H9 (cell line): Measurements from ENCODE around the gene APBB2. TPM values are rescaled to one million over a fixed set of nuclear protein-coding genes. Genes with fewer than 3 reads are reported as not detected.

Experiments used
- DNase-seq: peaks from one replicate; pipeline ENCODE4 v3.0.0-alpha.2; 2017
- H2AFZ ChIP-seq: one replicate; pipeline ENCODE4 v1.6.1; 2013; ENCODE audit warnings: mild to moderate bottlenecking, low read length, control low read depth, moderate library complexity
- H2AK5ac ChIP-seq: 2 replicates; pipeline ENCODE4 v1.6.1; 2013; ENCODE audit warnings: low read length, control low read depth, mixed read lengths; ENCODE audit not compliant: insufficient read length
- H2BK120ac ChIP-seq: one replicate; pipeline ENCODE4 v1.6.1; 2013; ENCODE audit warnings: low read depth, mild to moderate bottlenecking, low read length, control low read depth, inconsistent platforms; ENCODE audit not compliant: poor library complexity, severe bottlenecking
- H2BK12ac ChIP-seq: 2 replicates; pipeline ENCODE4 v1.6.1; 2013; ENCODE audit warnings: low read length, control low read depth, mixed read lengths, low read depth; ENCODE audit not compliant: insufficient read length
- H2BK15ac ChIP-seq: 2 replicates; pipeline ENCODE4 v1.6.1; 2013; ENCODE audit warnings: low read depth, low read length, control low read depth
- H2BK20ac ChIP-seq: one replicate; pipeline ENCODE4 v1.6.1; 2013; ENCODE audit warnings: low read depth, mild to moderate bottlenecking, low read length, control low read depth, inconsistent platforms; ENCODE audit not compliant: poor library complexity, severe bottlenecking
- H2BK5ac ChIP-seq: 2 replicates; pipeline ENCODE4 v1.6.1; 2013; ENCODE audit warnings: low read length, control low read depth, mixed read lengths; ENCODE audit not compliant: insufficient read length
- H3K14ac ChIP-seq: 2 replicates; pipeline ENCODE4 v1.6.1; 2013; ENCODE audit warnings: low read length, control low read depth; ENCODE audit not compliant: insufficient read depth
- H3K18ac ChIP-seq: 2 replicates; pipeline ENCODE4 v1.6.1; 2013; ENCODE audit warnings: low read depth, mild to moderate bottlenecking, mixed read lengths, low read length, control low read depth; ENCODE audit not compliant: insufficient read length
- H3K23ac ChIP-seq: 2 replicates; pipeline ENCODE4 v1.6.1; 2013; ENCODE audit warnings: low read length, control low read depth, mixed read lengths, low read depth; ENCODE audit not compliant: insufficient read length
- H3K23me2 ChIP-seq: 2 replicates; pipeline ENCODE4 v1.6.1; 2013; ENCODE audit warnings: low read depth, mild to moderate bottlenecking, mixed read lengths, low read length, control low read depth; ENCODE audit not compliant: insufficient read length, poor library complexity, severe bottlenecking
- H3K27ac ChIP-seq: 2 replicates; pipeline ENCODE4 v1.5.1; 2013; ENCODE audit warnings: low read length, control low read depth, mixed read lengths, low read depth; ENCODE audit not compliant: insufficient read length
- H3K27me3 ChIP-seq: 2 replicates; pipeline ENCODE4 v1.6.1; 2013; ENCODE audit warnings: low read length, control low read depth, inconsistent platforms; ENCODE audit not compliant: insufficient read depth
- H3K4ac ChIP-seq: 2 replicates; pipeline ENCODE4 v1.6.1; 2013; ENCODE audit warnings: low read depth, mild to moderate bottlenecking, control low read depth, inconsistent platforms, low read length, moderate library complexity
- H3K4me1 ChIP-seq: 2 replicates; pipeline ENCODE4 v1.6.1; 2013; ENCODE audit warnings: low read length, control low read depth, inconsistent platforms; ENCODE audit not compliant: insufficient read depth
- H3K4me2 ChIP-seq: 2 replicates; pipeline ENCODE4 v1.6.1; 2013; ENCODE audit warnings: low read length, control low read depth, mixed read lengths; ENCODE audit not compliant: insufficient read length, insufficient read depth
- H3K56ac ChIP-seq: 2 replicates; pipeline ENCODE4 v1.6.1; 2013; ENCODE audit warnings: low read depth, mild to moderate bottlenecking, mixed read lengths, low read length, control low read depth; ENCODE audit not compliant: insufficient read length
- H3K79me1 ChIP-seq: 2 replicates; pipeline ENCODE4 v1.6.1; 2013; ENCODE audit warnings: low read depth, mild to moderate bottlenecking, moderate library complexity, low read length, control low read depth, inconsistent platforms; ENCODE audit not compliant: insufficient read depth, poor library complexity, severe bottlenecking
- H3K79me2 ChIP-seq: 2 replicates; pipeline ENCODE4 v1.6.1; 2013; ENCODE audit warnings: low read length, control low read depth, inconsistent platforms; ENCODE audit not compliant: insufficient read depth
- H3K9ac ChIP-seq: 2 replicates; pipeline ENCODE4 v1.6.1; 2013; ENCODE audit warnings: low read length, control low read depth, mixed read lengths; ENCODE audit not compliant: insufficient read length; ENCODE audit errors: extremely low read depth
- H3K9me3 ChIP-seq: one replicate; pipeline ENCODE4 v1.6.1; 2013; ENCODE audit warnings: low read depth, low read length, inconsistent platforms; ENCODE audit not compliant: control insufficient read depth
- H3T11ph ChIP-seq: one replicate; pipeline ENCODE4 v1.6.1; 2013; ENCODE audit warnings: mild to moderate bottlenecking, low read length, control low read depth, inconsistent platforms
- H4K20me1 ChIP-seq: one replicate; pipeline ENCODE4 v1.6.1; 2013; ENCODE audit not compliant: control insufficient read depth, insufficient read length, insufficient read depth
- H4K5ac ChIP-seq: 2 replicates; pipeline ENCODE4 v1.6.1; 2013; ENCODE audit warnings: low read depth, mild to moderate bottlenecking, mixed read lengths, low read length, control low read depth; ENCODE audit not compliant: insufficient read length
- H4K8ac ChIP-seq: replicated peaks from 2 replicates; pipeline ENCODE4 v1.6.1; 2013; ENCODE audit warnings: low read length, control low read depth, mixed read lengths, low read depth; ENCODE audit not compliant: insufficient read length
- H4K91ac ChIP-seq: 2 replicates; pipeline ENCODE4 v1.6.1; 2013; ENCODE audit warnings: low read depth, mild to moderate bottlenecking, moderate library complexity, mixed read lengths, low read length, control low read depth; ENCODE audit not compliant: insufficient read length
- H3K27ac Mint-ChIP-seq, 3 experiments: 2 replicates in 2 of 3; 3 replicates in 1 of 3; pipeline ENCODE4 v1.8.0; 2020 to 2021; ENCODE audit warnings: mixed read lengths in 3 of 3, mild to moderate bottlenecking in 1 of 3, moderate library complexity in 1 of 3
- H3K27me3 Mint-ChIP-seq: 2 replicates; pipeline ENCODE4 v1.8.0; 2021; ENCODE audit warnings: low read depth, mild to moderate bottlenecking, moderate library complexity, mixed read lengths
- H3K36me3 Mint-ChIP-seq, 3 experiments: 2 replicates in 2 of 3; 3 replicates in 1 of 3; pipeline ENCODE4 v1.8.0; 2020 to 2021; ENCODE audit warnings: low read depth in 3 of 3, mixed read lengths in 3 of 3; ENCODE audit not compliant: insufficient read depth in 1 of 3
- H3K4me1 Mint-ChIP-seq, 2 experiments: 2 replicates each; pipeline ENCODE4 v1.8.0; 2020; ENCODE audit warnings: mixed read lengths in 2 of 2
- H3K4me3 Mint-ChIP-seq, 2 experiments: 2 replicates in 1 of 2; 3 replicates in 1 of 2; pipeline ENCODE4 v1.8.0; 2020 to 2021; ENCODE audit warnings: mild to moderate bottlenecking in 2 of 2, mixed read lengths in 2 of 2, moderate library complexity in 1 of 2
- H3K9me3 Mint-ChIP-seq, 2 experiments: 2 replicates in 1 of 2; 3 replicates in 1 of 2; pipeline ENCODE4 v1.8.0; 2020; ENCODE audit warnings: mild to moderate bottlenecking in 2 of 2, mixed read lengths in 2 of 2, moderate library complexity in 1 of 2
- CTCF ChIP-seq: fragments of 200-600 bp; sonication (generic); conservative IDR thresholded peaks from 3 replicates; pipeline ENCODE4 v1.8.0; 2021; ENCODE audit warnings: antibody characterized with exemption, mild to moderate bottlenecking
- WGBS: extraction: QIAGEN DNeasy Blood & Tissue Kit; methylation state at CpG from one replicate; pipeline ENCODE4 v1.1.7; 2013; ENCODE audit warnings: missing lambda C conversion rate, low lambda C conversion rate, mixed read lengths; ENCODE audit not compliant: insufficient read length; ENCODE audit errors: extremely low coverage; 5-methylcytosine and 5-hydroxymethylcytosine counted together
- total RNA-seq: library from RNA; stranded (reverse); gene quantifications from 2 replicates; pipeline ENCODE4 v1.2.1, GENCODE V29; 2021

The APBB2 gene
- total RNA-seq, 1 experiment from 2014 or later = 39.6 TPM

GRCh38 chr4:41077628-41078027 is 136.7 kb downstream of the APBB2 start:
- peaks cover 14 to 19% of the 10 kb centered on the region in 2 experiments for H3K4me1 Mint-ChIP-seq
- Histone ChIP-seq H2BK5ac (no peak overlapping the region), H3K79me2 (no peaks in the 10 kb centered on the region), H3K14ac (no peak overlapping the region), H2BK20ac (no peak overlapping the region), H3K56ac (no peak overlapping the region), H3K9ac (no peak overlapping the region), H2BK120ac (no peak overlapping the region), H3K27me3 (no peaks in the 10 kb centered on the region), H3K23me2 (no peaks in the 10 kb centered on the region), H2AFZ (no peak overlapping the region), H2BK12ac (no peak overlapping the region), H3K79me1 (no peaks in the 10 kb centered on the region), H4K5ac (no peak overlapping the region), H4K91ac (no peak overlapping the region), H3K4me2 (no peak overlapping the region), H3K4me1 (peaks cover 4% of the 10 kb centered on the region; the same call in 1 of the 2 replicates), H3K9me3 (no peaks in the 10 kb centered on the region), H4K8ac (no peak overlapping the region), H2BK15ac (no peak overlapping the region), H3T11ph (no peak overlapping the region), H3K4ac (no peak overlapping the region), H3K27ac (no peak overlapping the region), H4K20me1 (no peaks in the 10 kb centered on the region), H2AK5ac (no peak overlapping the region), H3K18ac (no peak overlapping the region), H3K23ac (no peak overlapping the region)
- H3K4me3 Mint-ChIP-seq = no peak overlapping the region
- no peak for TF ChIP-seq CTCF
- H3K9me3 Mint-ChIP-seq = no peaks in the 10 kb centered on the region
- H3K27me3 Mint-ChIP-seq = no peaks in the 10 kb centered on the region
- WGBS = no CpG with 5 or more reads among the region's 1 CpG
- H3K27ac Mint-ChIP-seq = peak overlapping the region in 1 of 3 experiments; percentile 24; a peak in 1 of 7 replicates
- DNase-seq = no peak
- no peaks in the 10 kb centered on the region for H3K36me3 Mint-ChIP-seq
